GM18907 (cell line): ENCODE results near the gene ABHD17B.
"Not testable (repeated sequence)": the region's sequence is repeated elsewhere in the genome, so short reads cannot be mapped to it uniquely, and the experiment has no call there.

Experiments
- ATAC-seq: cut with Tn5 transposase; IDR thresholded peaks from one replicate; pipeline ENCODE4 v1.9.1; 2021; ENCODE audit warnings: mild to moderate bottlenecking, moderate library complexity; ENCODE audit not compliant: unreplicated experiment

The ABHD17B gene

DNA sequence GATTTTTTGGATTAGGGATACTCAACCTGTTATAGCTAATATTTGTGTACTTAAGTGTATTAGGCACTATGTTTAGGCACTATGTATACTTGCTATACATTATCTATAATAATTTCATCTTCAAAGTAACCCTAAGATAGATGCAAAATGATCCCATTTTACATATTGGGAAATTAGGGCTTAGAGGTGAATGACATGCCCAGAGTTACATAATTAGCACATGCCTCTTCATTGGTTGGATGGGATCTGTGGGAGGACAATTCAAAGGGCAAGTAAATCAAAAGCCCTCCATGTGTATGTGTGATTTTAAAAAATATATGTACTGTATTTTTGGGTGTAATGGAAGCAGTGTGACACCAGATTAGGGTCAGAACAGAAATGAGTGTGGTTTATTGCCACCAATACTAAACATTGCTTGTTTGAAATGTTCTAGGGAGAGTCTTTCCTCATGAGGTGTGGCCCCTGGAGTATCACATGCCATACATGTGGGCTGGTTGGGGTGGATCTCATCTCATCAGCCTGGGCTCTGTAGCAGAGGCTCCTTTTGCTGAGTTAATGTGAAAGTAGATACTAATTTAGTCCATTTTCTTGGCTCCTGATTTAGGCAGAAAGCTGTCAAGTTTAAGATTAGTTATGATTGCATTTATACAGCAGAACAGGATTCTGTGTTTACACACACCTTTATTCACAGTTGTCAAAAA is 6.0 kb upstream of the ABHD17B start:
- peak; percentile 74 for ATAC-seq

DNA sequence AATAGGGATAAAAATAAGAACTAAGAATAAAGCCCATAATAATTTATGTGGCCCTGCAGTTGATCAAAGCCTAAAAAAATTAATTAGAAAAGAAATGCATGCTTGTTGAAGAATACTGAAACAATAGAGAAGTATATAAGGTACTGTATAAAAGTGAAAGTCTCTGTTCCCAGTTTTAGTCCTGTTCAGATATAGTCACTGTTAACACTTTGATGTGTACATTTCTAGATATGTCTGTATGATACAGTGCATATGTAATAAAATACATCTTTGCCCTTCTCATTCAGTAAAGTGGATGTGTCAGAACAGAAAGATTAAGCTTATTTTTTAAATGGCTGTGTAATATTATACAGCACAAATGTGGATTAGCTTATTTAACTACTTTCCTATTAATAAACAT is 4.5 kb upstream of the ABHD17B start:
- ATAC-seq = no peak

DNA sequence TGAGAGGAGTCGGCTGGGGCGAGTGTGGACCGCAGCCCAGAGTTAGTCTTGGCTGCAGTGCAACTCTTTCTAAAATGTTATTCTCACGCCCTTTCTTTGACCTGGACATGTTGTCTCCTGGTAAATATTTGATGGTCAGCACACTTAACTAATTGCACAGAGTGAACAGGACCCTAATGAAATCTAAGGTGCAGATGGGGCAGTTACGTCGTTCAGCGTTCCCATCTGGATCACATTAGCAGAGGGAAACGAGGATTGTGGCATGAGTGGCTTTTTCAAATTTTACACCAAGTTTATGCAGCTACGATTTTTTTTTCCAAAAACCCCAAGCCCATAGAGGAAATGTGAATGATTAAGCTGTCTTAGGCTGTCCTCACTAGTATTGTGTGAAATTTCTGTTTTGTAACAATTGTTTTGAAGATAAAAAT is 929 bp upstream of the ABHD17B start:
- ATAC-seq = no peak

DNA sequence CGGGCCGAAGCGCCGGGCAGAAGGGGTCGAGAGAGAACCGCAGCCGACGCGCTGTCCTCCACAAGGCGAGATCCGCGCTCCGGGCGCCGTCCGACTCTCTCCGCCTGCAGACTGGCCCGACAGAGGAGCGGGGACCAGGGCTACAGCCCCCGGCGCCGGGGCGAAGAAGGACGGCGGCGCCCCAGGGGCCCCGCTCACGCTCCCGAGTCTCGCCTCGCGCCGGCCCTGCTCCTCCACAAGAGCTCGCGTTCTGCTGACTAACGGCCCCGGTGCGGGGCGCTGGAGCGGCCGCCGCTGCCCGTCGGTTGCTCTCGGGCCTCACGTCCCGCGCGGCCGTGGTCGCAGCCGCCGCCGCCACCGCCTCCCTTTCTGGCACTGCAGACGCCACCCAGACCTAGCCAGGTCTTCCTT is 338 bp downstream of the ABHD17B start:
- ATAC-seq = peak; percentile 21

DNA sequence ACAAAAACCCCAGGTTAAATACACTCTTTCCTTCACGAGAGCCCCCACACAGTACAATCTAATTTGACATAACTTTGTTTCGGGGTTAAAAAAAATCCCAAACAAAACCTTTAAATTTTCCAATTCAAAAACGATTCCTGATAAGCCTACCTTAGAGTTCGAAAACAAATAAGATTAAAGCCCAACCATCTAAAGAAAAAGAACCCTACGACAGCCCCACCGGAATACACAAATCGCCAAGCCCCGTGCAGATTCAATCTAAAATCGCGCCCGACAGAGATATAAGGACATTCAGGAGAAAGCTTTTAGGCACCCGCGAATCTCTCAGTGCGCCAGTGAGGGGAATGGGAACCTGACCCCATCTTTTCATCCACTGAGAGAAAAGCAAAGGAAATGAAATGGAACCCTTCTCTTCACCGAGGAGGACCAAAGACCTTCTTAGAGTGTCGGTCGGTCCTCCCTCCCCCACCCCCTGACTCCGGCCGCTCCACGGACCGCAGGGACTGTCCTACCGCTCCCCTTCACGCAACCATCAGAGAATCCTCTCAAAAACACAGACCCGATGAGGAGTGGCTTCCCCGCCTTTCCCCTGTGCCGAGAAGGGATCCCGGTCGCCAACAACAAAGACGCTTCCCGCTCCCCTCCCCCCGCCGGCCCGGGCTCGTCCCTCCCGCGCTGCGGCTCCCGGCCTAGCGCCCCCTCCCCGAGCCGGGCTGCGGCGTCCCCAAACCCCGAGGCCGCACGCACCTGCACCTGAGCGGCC is 925 bp downstream of the ABHD17B start:
- peak; percentile 0 for ATAC-seq

DNA sequence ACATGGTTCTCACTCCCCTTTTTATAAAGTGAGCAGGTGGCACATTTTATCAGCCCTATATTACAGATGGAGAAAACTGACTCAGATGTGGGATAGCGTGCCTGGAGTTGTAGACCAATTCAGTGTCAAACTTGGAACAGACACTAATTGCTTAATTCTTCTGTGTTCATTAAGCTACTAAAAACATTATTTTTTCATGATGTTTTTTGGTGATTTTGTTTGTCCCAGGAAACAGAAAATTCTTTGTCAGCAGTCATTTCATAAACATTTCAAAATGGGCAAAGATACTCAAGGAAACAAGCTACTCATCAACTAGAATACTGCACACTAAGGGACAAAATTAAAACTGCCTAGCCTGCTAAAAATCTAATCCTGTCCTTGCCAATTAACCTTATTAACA is 2.2 kb downstream of the ABHD17B start:
- ATAC-seq = no peak

DNA sequence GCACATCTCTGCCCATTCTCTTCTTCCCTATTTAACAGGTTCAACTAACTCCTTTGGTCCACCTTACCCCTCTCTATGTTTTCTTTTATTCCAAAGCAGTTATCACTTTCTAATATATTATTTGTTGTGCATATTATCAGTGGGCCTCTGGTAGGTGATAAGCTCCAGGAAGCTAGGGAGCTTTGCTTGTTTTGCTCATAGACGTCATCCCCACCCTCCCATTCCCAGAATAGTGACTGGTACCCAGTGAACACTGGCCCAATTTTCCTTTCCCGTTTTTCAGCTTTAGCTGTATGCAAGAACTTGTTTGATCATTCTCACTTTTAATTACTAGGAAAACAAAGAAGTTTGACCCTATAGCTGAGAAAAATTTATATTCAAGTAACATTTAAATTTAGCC is 6.9 kb downstream of the ABHD17B start:
- no peak for ATAC-seq

DNA sequence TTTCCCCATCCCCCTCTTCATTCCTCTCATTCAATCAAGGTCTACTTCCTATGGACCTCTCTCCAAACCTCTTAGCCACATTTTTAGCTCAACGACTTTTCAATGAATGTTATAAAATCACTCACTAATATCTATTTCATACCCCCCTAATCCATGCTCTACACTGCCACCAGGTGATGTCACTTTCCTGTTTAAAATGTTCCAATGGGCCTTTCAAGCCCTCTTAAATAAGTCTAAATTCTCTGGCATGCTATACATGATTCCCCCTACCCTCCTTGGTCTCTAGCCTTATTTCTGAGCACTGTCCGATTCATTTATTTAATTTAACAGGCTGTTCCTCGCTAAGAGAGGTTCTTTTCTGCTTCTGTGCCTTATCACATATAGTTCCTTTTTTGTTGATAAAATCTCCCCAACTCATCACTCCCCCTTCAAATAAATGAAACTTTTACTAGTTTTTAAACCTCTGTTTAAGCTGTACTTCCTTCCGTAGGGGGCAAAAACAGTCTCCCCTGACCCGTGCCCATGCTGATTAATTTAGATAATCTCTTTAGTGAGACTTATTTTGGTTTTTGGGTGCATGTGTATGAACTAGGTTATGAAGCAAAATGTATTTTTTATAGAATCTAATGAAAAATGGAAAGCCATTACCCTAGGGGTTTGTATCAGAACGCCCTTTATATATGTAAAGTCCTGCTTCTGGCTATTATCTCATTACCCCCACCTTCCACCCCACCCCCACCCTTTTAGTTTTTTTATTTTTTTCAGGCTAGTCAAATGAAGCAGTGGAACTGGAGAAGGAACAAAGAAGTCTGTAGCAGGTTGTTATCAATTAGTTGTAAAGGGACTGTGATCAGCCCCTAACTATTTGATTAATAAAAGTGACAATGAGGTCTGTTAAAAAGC is 9.0 kb downstream of the ABHD17B start:
- no peak for ATAC-seq

DNA sequence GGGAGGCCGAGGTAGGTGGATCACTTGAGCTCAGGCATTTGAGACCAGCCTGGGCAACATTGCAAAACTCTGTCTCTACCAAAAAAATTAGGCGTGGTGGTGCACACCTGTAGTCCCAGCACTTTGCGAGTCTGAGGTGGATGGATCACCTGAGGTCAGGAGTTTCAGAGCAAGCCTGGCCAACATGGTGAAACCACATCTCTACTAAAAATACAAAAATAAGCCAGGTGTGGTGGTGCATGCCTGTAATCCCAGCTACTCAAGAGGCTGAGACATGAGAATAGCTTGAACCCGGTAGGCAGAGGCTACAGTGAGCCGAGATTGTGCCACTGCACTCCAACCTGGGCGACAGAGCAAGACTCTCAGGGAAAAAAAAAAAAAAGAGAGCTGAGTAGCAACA is 12.2 kb downstream of the ABHD17B start:
- not testable (repeated sequence) for ATAC-seq

DNA sequence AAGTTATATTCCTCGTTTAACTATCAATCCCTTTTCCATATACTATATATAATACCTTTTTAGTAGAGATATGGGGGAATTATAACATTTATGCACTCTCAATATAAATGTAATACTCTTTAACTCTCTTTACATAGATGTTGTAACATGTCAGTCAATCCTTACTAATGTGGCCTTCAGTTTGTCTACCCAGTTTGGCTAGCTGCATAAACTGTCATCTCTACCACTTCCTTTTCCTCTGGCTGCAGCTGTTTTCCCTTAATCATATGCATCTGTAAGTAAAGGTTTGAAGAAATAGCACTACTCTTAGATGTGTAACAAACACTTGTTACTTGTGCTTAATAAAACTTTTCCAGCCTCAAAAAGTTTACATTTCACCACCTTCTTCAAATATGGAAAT is 13.4 kb downstream of the ABHD17B start:
- peak; percentile 62 for ATAC-seq

DNA sequence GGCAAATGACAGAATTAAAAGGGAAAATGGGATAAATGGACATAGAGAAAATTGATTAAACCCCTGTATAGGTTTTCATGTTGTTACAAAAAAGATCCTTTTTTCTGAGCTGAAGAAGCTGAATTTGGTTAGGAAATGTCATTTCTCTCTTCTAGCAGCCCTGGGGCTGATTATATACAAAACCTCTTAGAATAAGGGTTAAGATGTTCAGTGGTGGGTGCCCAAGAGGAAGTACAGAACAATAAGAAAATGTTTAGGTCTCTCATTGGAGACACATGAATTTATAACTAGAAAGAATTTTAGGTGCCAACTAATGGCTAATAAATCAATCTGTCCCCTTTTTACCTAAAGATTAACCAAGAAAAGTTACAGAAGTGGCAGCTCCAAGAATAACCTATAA is 14.2 kb downstream of the ABHD17B start:
- ATAC-seq = no peak

DNA sequence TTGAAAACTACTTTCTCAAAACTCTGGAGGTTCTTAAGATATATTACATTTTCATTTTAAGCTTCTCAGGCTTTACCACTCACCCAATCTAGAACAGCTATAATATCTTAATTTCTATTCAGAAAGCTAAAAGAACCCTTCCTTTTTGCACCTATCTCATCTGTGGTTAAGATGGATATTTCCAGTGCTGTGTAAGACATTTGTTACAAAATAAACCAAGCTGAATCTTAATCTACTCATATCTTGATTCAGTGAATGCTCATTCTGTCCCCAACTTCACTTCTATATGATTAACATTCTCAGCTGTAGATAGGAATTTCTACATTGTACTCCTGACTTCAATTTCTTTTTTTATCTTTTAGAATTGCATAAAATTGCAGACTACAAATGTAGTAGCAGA is 15.0 kb downstream of the ABHD17B start:
- no peak for ATAC-seq

DNA sequence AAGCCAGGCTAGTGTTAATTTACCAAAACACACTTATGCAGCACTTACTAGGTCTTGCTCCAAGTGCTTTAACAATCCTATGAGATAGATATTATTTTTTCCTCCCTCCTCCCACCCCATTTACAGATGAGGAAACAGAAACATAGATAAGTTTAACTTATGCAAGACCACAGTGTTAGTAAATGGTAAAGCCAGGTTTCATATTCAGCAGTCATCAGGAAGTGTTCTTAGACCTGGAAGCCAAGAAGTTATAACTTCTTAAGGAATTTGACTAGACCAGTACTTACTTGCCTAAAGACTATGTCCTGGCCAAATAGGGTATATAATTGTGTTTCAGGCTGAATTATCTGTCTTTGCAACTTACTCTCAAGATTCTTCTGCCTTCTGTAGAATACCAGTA is 15.9 kb downstream of the ABHD17B start:
- ATAC-seq = peak; percentile 56

DNA sequence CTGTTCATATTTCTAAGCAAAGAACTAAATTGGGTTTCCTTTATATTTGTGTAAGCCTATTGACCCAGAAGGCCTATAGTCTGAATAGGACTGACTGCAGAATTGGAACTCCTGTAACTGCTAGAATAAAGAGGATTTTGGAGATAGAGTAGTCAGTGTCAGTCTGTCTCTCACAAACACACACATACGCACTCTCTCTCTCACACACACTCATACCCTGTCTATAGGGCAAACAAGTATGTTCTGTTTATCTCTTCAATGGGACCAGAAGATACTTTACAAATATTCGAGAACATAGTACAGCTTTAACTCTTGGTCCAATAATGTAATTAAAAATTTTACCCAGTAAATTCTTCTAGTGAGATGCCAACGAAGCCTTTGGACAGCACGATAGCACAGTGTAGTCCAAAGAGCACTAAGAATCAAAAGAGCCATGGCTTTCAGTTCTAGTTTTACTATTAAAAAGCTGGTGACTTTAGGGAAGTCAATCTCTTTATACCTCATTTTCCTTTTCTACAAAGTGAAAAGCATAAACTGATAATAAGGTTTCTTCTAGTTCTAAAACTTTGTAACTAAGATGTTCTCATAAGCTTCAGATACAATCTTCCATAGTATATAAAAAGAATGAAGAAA is 19.3 kb downstream of the ABHD17B start:
- peak; percentile 46 for ATAC-seq

DNA sequence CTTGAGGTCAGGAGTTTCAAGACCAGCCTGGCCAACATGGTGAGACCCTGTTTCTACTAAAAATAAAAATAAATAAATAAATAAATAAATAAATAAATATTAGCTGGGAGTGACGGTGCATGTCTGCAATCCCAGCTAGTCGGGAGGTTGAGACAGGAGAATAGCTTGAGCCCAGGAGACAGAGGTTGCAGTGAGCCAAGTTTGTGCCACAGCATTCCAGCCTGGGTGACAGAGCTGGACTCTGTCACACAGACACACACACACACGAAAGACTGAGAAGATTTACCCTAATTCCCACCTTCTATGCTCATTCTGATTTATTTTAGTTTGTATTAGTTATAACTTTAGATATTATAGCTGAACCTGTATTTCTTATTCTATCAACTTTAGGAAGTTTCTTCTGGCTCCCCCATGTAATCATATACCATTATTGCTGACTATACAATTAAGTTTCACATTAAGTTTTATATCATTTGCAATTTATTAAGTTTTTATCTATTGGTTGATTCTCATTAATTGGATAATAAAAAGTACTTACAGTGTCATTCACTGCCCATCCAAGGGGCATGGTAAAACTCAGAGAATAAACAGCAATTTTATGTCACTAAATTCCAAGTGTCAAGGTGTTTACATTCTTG is 20.8 kb downstream of the ABHD17B start:
- no peak for ATAC-seq

DNA sequence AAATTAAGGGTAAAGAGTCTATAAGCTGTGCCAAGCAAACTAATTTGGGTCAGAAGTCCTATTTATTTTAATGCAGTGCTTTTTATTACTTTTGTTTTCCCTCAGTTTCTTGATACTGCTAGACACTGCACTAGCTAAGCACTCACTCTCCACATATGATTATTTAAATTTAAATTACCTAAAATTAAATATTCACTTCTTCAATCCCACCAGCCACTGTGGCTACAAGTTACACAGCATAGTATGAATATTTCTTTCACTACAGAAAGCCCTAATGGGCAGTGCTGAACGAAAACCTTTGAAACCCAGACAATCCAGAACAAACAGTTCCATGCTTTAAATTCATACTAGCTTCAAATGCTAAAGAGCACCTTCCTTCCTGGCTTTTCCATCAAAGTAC is 23.6 kb downstream of the ABHD17B start:
- ATAC-seq = no peak

DNA sequence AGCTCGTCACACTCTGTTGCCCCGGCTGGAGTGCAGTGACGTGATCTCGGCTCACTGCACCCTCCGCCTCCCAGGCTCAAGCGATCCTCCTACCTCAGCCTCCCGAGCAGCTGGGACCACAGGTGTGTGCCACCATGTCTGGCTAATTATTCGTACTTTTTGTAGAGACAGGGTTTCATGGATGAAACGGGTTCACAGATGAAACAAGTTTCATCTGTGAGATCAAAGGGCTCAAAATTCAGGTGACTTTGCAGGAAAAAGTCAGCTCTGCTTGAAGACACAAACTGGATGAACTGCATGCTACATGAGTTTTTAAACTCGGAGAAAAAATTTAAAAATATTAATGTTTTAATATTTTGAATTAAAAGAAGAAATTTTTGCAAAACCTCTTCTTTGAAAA is 24.5 kb downstream of the ABHD17B start:
- ATAC-seq = no peak

DNA sequence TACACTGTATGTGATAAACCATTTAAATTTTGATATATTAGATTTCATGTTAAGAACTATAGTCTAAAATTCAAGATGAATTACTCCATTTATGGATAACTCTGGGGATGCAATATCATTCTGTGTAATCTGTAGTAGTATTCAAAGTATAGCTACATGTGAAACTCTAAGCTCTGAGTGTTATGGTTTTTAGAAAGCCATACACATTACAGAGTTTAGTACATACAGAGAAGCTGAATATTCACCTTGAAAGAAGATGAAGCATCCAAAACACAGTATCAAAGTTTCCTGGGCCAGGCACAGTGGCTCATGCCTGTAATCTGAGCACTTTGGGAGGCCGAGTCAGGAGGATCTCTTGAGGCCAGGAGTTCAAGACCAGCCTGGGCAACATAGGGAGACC is 25.0 kb downstream of the ABHD17B start:
- peak; percentile 56 for ATAC-seq

DNA sequence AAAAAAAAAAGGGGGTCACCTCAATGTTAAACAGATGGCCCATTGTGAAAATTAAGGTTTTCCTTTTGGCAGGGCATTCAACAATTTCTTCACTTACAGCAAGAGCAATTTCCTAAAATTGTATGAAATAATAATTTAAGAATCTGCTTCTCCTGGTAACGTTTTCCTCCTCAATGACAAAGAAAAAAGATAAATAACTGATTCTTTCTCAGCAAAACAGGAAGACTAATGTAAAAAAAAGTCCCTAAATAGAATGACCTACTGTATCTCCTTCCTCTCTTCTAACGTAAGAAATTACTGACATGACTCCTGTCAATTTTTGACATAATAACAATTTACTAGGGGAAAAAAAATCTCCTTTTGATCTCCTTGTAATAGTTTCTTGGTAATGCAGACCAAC is 25.5 kb downstream of the ABHD17B start:
- ATAC-seq = no peak

DNA sequence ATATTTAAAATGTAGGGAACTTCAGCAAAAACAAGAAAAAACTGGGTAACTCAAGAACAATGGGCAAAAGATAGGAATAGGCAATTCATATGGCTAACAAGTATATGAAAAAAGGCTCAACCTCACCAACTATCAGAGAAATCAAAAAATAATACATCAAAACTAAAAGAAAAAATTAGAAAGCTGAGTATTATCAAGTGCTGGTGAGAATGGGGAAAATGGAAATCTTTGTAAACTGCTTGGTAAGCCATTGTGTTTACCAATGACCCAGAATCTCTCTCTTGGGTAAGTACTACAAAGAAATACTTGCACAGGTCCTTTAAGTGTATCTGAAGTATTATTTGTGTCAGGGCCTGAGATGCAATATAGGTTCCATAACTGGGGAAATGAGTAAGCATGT is 27.0 kb downstream of the ABHD17B start:
- ATAC-seq = no peak
